ENCODE measurements around the gene CNOT1.
A peak's percentile ranks its signal among the peaks of the same experiment; 100 is the strongest.

CNOT1 gene

DNA sequence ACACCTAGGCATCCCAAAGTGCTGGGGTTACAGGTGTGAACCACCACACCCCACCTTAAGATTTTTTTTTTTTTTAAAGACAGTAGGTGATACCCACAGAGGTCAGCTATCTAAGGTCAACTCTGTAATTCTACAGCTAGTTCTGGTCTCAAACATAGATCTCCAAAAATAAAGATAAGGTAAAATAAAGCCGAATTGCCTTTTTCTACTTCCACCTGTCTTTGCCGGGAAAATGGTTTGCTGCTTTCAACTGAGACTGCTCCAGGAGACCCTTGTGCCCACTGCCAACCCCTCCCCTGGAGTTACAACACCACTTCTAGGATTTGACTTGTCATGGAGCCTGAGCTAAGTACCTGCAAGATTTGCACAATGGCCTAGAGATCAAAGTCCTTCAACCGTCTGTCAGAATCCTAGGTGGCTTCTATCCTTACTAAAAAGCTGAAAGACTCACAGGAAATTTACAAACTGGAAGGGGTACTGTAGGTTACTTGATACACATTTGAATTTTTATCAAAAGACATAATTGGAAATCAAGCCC lies 4.7 kb upstream of the CNOT1 start:
- no peak for ATAC-seq
- TF ChIP-seq BACH2 (CRISPR knock-in tag; IDR thresholded peaks at IDR 0.05; ENCODE audit: borderline replicate concordance) (no peak), SNAI2 (CRISPR knock-in tag; IDR thresholded peaks at IDR 0.05) (no peak), ZC3H10 (CRISPR knock-in tag; IDR thresholded peaks at IDR 0.05) (no peak), PPARA (CRISPR knock-in tag; IDR thresholded peaks at IDR 0.05; ENCODE audit: borderline replicate concordance) (no peak), TOX (CRISPR knock-in tag; IDR thresholded peaks at IDR 0.05; ENCODE audit: borderline replicate concordance) (no peak), OSR1 (CRISPR knock-in tag; IDR thresholded peaks at IDR 0.05) (no peak), ZNF70 (CRISPR knock-in tag; IDR thresholded peaks at IDR 0.05) (no peak), ZNF565 (CRISPR knock-in tag; conservative IDR thresholded peaks at IDR 0.05; ENCODE audit: low read depth) (no peak), GLIS3 (CRISPR knock-in tag; IDR thresholded peaks at IDR 0.05) (no peak), ZFP3 (CRISPR knock-in tag; IDR thresholded peaks at IDR 0.05) (no peak), POU6F1 (CRISPR knock-in tag; IDR thresholded peaks at IDR 0.05; ENCODE audit: borderline replicate concordance, low read depth) (no peak)
- TF ChIP-seq, protein P1, sequence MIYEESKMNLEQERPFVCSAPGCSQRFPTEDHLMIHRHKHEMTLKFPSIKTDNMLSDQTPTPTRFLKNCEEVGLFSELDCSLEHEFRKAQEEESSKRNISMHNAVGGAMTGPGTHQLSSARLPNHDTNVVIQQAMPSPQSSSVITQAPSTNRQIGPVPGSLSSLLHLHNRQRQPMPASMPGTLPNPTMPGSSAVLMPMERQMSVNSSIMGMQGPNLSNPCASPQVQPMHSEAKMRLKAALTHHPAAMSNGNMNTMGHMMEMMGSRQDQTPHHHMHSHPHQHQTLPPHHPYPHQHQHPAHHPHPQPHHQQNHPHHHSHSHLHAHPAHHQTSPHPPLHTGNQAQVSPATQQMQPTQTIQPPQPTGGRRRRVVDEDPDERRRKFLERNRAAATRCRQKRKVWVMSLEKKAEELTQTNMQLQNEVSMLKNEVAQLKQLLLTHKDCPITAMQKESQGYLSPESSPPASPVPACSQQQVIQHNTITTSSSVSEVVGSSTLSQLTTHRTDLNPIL (CRISPR knock-in tag; IDR thresholded peaks at IDR 0.05; ENCODE audit: low read depth), result no peak
- TF ChIP-seq, protein P2, sequence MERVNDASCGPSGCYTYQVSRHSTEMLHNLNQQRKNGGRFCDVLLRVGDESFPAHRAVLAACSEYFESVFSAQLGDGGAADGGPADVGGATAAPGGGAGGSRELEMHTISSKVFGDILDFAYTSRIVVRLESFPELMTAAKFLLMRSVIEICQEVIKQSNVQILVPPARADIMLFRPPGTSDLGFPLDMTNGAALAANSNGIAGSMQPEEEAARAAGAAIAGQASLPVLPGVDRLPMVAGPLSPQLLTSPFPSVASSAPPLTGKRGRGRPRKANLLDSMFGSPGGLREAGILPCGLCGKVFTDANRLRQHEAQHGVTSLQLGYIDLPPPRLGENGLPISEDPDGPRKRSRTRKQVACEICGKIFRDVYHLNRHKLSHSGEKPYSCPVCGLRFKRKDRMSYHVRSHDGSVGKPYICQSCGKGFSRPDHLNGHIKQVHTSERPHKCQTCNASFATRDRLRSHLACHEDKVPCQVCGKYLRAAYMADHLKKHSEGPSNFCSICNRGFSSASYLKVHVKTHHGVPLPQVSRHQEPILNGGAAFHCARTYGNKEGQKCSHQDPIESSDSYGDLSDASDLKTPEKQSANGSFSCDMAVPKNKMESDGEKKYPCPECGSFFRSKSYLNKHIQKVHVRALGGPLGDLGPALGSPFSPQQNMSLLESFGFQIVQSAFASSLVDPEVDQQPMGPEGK (CRISPR knock-in tag; IDR thresholded peaks at IDR 0.05; ENCODE audit: borderline replicate concordance), result no peak
- TF ChIP-seq, protein P3, sequence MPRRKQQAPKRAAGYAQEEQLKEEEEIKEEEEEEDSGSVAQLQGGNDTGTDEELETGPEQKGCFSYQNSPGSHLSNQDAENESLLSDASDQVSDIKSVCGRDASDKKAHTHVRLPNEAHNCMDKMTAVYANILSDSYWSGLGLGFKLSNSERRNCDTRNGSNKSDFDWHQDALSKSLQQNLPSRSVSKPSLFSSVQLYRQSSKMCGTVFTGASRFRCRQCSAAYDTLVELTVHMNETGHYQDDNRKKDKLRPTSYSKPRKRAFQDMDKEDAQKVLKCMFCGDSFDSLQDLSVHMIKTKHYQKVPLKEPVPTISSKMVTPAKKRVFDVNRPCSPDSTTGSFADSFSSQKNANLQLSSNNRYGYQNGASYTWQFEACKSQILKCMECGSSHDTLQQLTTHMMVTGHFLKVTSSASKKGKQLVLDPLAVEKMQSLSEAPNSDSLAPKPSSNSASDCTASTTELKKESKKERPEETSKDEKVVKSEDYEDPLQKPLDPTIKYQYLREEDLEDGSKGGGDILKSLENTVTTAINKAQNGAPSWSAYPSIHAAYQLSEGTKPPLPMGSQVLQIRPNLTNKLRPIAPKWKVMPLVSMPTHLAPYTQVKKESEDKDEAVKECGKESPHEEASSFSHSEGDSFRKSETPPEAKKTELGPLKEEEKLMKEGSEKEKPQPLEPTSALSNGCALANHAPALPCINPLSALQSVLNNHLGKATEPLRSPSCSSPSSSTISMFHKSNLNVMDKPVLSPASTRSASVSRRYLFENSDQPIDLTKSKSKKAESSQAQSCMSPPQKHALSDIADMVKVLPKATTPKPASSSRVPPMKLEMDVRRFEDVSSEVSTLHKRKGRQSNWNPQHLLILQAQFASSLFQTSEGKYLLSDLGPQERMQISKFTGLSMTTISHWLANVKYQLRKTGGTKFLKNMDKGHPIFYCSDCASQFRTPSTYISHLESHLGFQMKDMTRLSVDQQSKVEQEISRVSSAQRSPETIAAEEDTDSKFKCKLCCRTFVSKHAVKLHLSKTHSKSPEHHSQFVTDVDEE (CRISPR knock-in tag; IDR thresholded peaks at IDR 0.05), result no peak

DNA sequence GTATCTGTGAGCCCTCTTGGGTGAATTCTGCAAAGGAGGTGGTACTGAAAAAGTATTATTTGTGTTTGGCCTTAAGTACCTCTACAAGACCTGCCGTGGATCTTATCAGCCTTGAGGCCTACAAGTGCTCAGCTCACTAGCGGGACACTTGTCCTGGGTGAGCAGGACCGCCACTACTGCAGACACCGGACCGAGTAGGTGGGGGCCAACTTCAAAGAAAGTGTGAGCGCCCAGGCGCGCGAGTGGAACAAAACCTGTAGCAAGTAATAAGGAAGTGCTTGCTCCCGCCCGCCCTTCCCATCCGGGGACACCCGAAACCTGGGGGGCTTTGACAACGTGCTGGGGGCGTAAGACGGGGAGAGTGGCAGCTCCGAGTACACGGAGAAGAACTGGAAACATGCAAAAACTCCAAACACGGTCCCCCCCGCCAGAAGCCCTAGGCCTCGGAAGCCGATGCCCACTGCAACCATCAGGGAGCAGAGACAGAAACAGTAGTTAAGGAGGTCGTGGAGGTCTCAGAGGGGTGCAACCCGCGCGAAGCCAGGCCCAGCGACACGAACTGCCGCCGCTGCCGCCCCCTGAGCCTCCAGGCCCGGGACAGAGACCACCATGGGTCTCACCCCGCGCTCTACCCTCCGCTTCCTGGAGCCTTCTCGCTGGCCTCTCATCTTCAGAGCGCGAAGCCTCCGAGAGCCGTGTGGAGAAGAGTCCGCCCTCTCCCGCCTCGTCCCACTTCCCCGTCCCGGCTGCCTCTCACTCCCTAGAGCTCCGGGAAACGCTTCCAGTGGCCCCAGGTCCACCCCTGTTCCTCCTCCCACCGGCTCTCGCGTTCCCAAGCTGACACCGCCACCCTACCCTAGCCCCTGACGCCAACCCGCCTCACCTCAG lies 537 bp downstream of the CNOT1 start:
- ATAC-seq, result peak; percentile 55
- TF ChIP-seq ESRRG (CRISPR knock-in tag; IDR thresholded peaks at IDR 0.05) (no peak), ZFP30 (CRISPR knock-in tag; IDR thresholded peaks at IDR 0.05) (no peak), ISL1 (CRISPR knock-in tag; IDR thresholded peaks at IDR 0.05) (no peak), POU6F1 (CRISPR knock-in tag; IDR thresholded peaks at IDR 0.05; ENCODE audit: borderline replicate concordance, low read depth) (no peak)
- TF ChIP-seq, protein P2 (CRISPR knock-in tag; IDR thresholded peaks at IDR 0.05; ENCODE audit: borderline replicate concordance), result peak; percentile 15; the same call in 1 of the 2 replicates
